Measurements from ENCODE around the gene TPX2.

TPX2 gene

DNA sequence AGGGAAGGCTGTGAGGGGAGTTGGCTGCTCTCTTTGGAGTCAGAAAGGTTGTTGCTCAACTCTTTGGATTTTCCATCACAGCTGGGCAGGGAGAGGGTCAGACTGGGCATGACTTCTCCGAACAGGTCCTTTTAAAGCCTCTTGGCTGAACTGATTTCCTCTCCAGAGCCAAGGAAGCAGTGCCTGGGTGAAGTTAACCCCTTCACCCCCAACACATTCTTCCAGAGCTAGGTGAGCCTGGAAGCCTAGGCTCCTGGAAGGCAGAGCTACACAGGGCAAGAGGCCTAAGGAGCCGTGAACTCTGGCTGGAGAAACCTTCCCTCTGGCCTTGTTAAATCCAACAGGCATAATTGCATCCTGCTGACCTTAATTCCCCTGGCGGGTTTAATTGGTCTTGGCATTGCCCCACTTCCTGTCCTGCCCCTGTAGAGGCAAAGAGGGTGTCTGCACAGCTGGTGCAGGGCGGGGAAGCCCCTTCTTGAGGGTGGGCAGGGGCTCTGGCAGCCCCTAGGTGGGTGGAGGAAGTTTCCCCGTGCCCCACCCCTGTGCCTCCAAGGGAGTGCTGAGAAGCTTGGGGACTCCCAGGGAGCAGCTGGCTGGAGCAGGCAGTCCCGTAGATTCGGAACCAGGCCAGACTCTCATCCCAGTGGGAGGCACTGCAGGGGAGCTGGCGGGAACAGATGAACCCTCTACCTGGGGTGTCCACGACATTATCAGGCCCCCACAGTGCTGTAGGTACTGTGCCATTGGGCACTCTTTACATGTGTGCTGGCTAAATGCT, 76.5 kb downstream of the TPX2 start:
- Histone ChIP-seq H3K36me3 (replicated peaks) (no peaks in the 10 kb centered on the region), H3K27me3 (replicated peaks) (no peaks in the 10 kb centered on the region), H3K4me3 (ENCODE audit: low read depth, low read length) (no peak overlapping the region), H3K27ac (no peak overlapping the region)
- no peak for DNase-seq
- in situ Hi-C loops (cut with HindIII; ENCODE audit: low pct_ligation_motif_present, low sequenced_read_pairs), result no loop called here
- TF ChIP-seq, protein P1, sequence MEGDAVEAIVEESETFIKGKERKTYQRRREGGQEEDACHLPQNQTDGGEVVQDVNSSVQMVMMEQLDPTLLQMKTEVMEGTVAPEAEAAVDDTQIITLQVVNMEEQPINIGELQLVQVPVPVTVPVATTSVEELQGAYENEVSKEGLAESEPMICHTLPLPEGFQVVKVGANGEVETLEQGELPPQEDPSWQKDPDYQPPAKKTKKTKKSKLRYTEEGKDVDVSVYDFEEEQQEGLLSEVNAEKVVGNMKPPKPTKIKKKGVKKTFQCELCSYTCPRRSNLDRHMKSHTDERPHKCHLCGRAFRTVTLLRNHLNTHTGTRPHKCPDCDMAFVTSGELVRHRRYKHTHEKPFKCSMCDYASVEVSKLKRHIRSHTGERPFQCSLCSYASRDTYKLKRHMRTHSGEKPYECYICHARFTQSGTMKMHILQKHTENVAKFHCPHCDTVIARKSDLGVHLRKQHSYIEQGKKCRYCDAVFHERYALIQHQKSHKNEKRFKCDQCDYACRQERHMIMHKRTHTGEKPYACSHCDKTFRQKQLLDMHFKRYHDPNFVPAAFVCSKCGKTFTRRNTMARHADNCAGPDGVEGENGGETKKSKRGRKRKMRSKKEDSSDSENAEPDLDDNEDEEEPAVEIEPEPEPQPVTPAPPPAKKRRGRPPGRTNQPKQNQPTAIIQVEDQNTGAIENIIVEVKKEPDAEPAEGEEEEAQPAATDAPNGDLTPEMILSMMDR (IDR thresholded peaks at IDR 0.05; ENCODE audit: low read depth, low read length, missing control alignments), result no peak

DNA sequence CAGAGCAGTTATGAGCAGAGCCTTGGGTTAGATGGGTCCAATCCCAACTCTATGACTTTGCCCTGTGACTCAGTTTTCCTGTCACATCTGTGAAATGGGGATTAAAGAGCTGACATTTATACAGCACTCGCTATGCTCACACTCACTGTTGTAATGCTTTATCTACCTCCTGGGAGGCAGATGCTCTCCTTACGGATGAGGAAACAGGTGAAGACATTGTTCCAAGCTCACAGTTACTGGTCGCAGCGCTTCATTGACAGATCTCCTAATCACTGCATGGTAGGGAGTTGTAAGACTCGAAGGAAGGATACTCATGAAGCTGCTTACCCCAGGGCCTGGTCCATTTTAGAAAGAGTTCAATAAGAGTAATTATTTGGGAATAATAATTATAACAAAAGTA, 77.1 kb downstream of the TPX2 start:
- Histone ChIP-seq H3K27me3 (replicated peaks) (no peaks in the 10 kb centered on the region), H3K36me3 (replicated peaks) (no peaks in the 10 kb centered on the region), H3K4me3 (ENCODE audit: low read depth, low read length) (no peak overlapping the region), H3K27ac (no peak overlapping the region)
- TF ChIP-seq, protein P1 (IDR thresholded peaks at IDR 0.05; ENCODE audit: low read depth, low read length, missing control alignments), result no peak
- in situ Hi-C loops (cut with HindIII; ENCODE audit: low pct_ligation_motif_present, low sequenced_read_pairs), result no loop called here
- no peak for DNase-seq

DNA sequence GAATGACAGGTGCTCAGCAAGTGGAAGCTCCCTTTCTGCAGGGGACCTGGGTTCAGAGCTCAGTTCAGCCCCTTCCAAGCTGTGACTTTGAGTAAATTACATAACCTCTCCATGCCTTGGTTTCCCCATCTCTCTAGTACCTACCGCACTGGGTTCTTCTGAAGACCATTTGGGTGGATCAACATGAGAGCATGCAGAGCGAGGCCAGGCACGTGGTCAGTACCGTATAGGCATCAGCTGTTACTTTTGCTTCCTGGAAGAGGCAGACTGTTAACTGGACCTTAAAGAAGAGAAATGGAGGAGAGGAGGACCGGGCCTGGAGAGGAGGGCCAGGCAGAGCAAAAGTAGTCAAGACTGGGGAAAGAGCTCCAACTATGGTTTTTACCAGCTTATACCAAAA, 78.4 kb downstream of the TPX2 start:
- H3K27me3 ChIP-seq (replicated peaks), result no peaks in the 10 kb centered on the region
- H3K36me3 ChIP-seq (replicated peaks), result no peaks in the 10 kb centered on the region
- no peak overlapping the region for H3K4me3 ChIP-seq (ENCODE audit: low read depth, low read length)
- H3K27ac ChIP-seq, result no peak overlapping the region
- in situ Hi-C loops (cut with HindIII; ENCODE audit: low pct_ligation_motif_present, low sequenced_read_pairs), result no loop called here
- DNase-seq, result no peak
- TF ChIP-seq, protein P1 (IDR thresholded peaks at IDR 0.05; ENCODE audit: low read depth, low read length, missing control alignments), result no peak

DNA sequence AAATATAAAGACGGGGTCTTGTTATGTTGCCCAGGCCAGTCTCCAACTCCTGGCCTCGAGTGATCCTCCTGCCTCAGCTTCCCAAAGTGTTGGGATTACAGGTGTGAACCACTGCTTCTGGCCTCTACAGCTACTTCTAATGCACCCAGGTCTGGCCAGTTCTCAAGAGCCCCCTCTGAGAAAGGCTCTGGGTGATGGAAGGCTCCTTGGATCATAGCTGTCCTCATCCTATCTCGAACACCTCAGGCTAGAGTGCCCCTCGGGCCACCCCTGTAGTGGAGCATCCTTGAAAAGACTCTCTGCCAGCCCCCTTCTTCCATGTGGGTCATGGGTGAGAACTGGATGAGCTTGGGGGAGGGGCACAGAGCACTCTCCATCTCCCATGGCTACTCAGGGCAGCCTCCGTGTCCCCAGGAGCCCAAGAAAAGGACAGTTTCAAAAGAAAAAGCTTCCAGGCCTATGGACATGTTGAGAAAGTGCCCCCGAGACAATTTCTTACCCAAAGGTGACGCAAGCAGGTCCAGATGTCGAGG, 79.4 kb downstream of the TPX2 start:
- H3K4me3 ChIP-seq (ENCODE audit: low read depth, low read length), result no peak overlapping the region
- DNase-seq, result no peak
- TF ChIP-seq, protein P1 (IDR thresholded peaks at IDR 0.05; ENCODE audit: low read depth, low read length, missing control alignments), result no peak
- no peak overlapping the region for H3K27ac ChIP-seq
- no peaks in the 10 kb centered on the region for H3K36me3 ChIP-seq (replicated peaks)
- in situ Hi-C loops (cut with HindIII; ENCODE audit: low pct_ligation_motif_present, low sequenced_read_pairs), result no loop called here
- H3K27me3 ChIP-seq (replicated peaks), result no peaks in the 10 kb centered on the region

DNA sequence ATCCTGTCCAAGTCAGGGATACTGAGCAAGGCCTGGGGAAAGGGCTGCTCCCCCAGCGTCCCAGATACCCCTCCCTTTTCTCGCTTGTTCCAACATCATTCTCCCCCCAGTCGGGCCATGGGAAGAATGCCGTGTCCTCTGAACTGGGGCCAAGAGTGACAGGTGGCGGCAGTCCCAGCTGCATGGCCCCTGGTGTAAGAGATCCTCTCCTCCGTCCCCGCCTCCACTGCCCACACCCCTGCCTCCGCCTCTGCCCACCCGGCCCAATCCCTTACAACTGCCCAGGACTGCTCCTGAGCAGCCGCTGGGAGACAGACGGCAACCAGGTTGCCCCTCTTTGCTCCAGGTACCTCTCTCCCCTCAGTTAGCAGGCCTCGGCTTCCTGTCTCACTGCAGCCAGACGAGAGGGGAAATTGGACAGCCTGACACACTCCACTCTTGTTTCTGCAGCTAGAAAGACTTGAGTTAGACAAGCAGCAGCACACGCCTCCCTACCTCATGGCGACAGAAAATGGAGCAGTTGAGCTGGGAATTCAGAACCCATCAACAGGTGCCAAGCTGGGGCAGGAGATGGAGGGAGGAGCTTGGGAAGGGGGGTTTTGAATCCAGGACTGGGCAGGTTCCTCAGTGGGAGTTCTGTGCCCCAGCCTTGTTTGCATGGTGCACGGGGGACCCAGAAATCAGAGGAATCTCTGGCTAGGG, 80.1 kb downstream of the TPX2 start, which contains the start of gene MYLK2:
TSS of gene MYLK2 (plus strand) at position 274 of the 702 bp plus-strand sequence. CDS start at position 499, 225 bp downstream.
- in situ Hi-C loops (cut with HindIII; ENCODE audit: low pct_ligation_motif_present, low sequenced_read_pairs), result no loop called here
- DNase-seq, result no peak
- Histone ChIP-seq H3K36me3 (replicated peaks) (no peaks in the 10 kb centered on the region), H3K27ac (no peak within 1 kb of the TSS), H3K27me3 (replicated peaks) (no peaks in the 10 kb centered on the region), H3K4me3 (ENCODE audit: low read depth, low read length) (no peak within 1 kb of the TSS)
- TF ChIP-seq, protein P1 (IDR thresholded peaks at IDR 0.05; ENCODE audit: low read depth, low read length, missing control alignments), result no peak

Data from brain microvascular endothelial cell (primary cell).